Right lung (tissue), 5 donors: ENCODE measurements around the gene UGT1A6. TPM values are rescaled to one million over a fixed set of nuclear protein-coding genes. Genes with fewer than 3 reads are reported as not detected.

ENCODE experiments used
- DNase-seq, 2 donors: peaks; one replicate each; pipeline ENCODE4 v3.0.0-alpha.2; 2013
- polyA plus RNA-seq, 5 donors: library from polyadenylated mRNA; unstranded; fragments of 120-200 nt; gene quantifications; one replicate each; pipeline versions ENCODE4 v1.2.1 to v1.2.3, GENCODE V29; 2013; ENCODE audit warnings: inconsistent platforms in 1 of 5, low replicate concordance in 1 of 5; ENCODE audit not compliant: insufficient read length in 5 of 5, insufficient read depth in 1 of 5

Gene UGT1A6
- polyA plus RNA-seq, 5 donors: 0.22 TPM; not detected in 4

GRCh38 chr2:233800208-233800607 lies 107.5 kb downstream of the UGT1A6 start:
- DNase-seq: no peak

DNA sequence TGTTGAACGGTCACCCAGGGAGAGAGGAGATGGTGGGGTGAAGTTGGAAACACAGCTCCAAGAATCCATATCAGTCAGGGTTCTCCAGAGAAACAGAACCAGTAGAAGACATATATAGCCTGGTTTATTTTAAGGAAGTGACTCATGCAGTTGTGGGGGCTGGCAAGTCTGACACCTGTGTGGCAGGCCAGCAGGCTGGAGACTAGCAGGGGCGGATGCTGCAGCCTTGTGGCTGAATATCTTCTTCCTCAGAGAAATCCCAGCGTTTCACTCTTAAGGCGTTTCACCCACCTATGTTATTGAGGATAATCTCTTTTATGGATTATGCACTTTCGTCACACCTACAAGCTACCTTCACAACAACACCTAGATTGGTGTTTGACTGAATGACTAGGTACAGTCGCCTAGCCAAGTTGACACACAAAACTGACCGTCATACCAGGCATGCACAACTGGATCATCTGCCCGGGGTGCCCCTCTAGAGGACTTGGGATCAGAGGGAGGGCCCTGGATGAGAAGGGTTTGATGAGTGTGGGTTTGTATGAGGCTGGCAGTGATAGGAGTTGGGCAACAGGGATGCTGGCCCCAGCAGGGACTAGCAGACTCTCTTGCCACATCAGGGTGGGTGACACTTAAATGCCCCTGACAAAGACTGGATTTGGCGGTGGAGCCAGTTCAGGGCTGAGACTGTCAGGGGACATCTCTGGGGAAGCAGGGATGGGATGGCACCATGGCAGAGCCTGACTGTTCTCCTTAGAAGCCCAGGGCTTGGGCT lies 108.9 kb downstream of the UGT1A6 start:
- no peak for DNase-seq

- DNase-seq: no peak
Measured at GRCh38 chr2:233802132-233802815, 109.6 kb downstream of the UGT1A6 start.

DNA sequence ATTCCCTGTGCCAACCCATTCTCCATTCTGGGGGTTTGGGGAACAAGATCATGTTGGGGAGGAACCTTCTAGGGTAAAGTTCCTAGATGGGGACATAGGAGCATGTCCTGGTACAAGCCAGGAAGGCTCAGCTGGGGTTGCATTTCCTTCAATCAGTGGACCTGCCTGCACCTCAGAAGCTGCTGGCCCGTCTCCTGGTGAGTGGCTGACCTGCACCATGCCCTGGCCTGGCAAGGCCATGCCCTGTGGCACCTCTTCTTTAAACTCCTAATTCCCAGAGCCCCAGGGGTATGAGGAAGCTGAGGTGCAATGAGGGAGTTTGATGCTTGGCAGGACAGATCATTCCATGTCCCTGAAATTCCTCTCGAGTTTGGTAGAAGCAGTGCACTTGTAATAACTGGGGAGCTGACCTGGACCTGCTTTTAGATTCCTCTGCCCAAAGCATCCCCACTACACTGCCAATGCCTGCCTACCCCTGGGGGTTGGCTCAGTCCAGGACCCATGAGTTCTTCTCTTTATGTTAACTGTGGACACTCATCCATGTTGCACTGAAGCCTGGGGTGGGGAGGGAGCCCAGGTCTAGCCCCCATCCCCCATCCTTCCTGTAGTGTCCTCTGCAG lies 110.7 kb downstream of the UGT1A6 start:
- DNase-seq: no peak

DNA sequence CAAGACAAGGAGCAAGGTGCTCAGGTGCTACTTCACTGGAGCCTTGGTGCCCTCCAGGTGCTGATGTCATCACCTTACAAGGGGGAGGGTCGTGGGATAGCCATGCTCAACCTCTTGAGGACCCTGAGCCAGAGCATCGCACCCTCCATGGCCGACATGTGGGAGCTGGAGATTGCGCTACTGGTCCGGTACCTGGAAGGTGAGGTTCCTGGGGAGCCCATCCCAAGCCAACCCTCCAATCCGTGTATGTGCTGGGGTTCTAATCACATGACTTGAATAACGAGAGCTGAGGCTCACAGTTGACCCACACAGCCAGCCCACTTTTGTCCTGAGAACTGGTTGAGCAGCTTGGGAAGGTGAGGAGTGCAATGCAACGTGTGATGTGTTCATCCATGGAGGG lies 111.3 kb downstream of the UGT1A6 start:
- DNase-seq: no peak

- DNase-seq: no peak
Measured at GRCh38 chr2:233807215-233807865, 114.7 kb downstream of the UGT1A6 start.

- no peak for DNase-seq
Measured at GRCh38 chr2:233807966-233808935, 115.6 kb downstream of the UGT1A6 start.

GRCh38 chr2:233810385-233810784 lies 117.7 kb downstream of the UGT1A6 start:
- DNase-seq: no peak

GRCh38 chr2:233811087-233811486 lies 118.4 kb downstream of the UGT1A6 start:
- no peak for DNase-seq

DNA sequence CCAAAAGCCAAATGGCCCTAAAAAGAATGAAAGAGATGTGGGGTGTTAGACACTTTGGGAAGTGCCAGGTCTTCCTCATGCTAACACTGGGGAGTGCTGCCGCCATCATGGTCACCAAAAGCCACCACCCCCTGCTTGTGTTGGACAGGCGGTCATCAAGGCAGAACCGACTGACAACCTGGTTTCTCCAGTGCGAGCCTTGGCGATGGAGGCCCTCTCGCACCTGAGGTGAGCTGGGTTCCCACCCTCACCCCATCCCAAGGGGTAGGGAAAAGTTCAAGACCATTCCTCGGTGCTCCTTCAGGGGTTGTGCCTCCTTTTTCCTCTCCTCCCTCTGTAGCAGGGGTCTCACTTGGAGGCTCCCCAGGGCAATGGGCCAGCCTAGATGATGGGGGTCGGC lies 119.0 kb downstream of the UGT1A6 start:
- no peak for DNase-seq

- DNase-seq: no peak
Measured at GRCh38 chr2:233813236-233814055, 120.8 kb downstream of the UGT1A6 start.

DNA sequence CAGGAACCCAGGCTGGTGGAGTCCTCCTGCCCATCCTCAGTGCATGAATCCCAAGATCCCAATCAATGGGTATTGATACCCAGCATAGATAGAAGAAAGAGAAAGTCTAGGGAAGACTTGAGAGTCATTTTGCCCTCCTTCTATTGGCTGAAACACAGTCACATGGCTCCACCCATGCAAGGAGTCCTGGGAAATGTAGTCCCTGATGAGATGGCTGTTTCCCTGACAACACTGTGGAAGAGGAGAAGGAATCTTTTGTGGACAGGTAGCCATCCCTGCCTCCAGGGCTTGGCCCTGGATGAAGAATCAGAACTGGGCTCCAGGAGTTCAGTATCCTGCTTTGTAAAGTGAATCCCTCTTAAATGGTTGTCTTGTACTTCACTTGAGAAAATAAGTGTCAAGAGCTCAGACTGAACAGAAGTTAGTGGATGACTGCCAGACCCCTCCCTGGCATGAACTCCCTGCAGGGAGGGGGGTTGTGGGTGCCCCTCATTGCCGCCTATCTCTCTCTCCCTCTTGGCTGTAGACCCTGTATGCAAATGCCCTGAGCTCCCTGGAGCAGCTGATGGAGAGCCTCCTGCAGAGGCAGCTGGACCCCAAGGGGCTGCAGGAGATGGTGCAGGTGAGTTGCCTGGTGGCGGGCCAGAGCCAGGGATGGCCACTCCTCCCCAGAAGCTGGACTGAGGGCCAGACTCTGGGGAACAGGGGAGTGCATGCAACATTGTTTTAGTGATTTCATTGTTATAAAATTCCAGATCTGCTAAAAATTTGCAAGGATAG lies 121.6 kb downstream of the UGT1A6 start:
- no peak for DNase-seq

DNA sequence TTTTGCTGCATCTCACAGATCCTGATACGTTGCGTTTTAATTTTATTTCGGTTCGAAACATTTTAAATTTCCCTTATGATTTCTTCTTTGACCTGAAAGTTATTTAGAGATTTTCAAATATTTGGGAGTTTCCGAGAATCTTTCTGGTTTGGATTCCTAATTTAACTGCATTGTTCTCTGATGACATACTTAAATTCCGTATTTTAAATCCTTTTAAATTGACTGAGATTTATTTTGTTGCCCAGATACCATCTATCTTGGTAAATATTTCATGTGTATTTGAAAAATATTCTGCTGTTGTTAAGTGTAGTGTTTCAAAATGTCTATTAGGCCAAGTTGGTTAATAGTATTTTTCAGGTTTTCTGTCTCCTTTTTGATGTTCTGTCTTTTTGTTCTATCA lies 123.2 kb downstream of the UGT1A6 start:
- no peak for DNase-seq

GRCh38 chr2:233816334-233816733 lies 123.6 kb downstream of the UGT1A6 start:
- DNase-seq: no peak

- no peak for DNase-seq
Measured at GRCh38 chr2:233816771-233817170, 124.1 kb downstream of the UGT1A6 start.

GRCh38 chr2:233817361-233817911 lies 124.7 kb downstream of the UGT1A6 start:
- no peak for DNase-seq

- no peak for DNase-seq
Measured at GRCh38 chr2:233817995-233818638, 125.4 kb downstream of the UGT1A6 start.
